HG02973 (cell line): ENCODE data around the gene PDIA6.
"Not testable (repeated sequence)": the region's sequence is repeated elsewhere in the genome, so short reads cannot be mapped to it uniquely, and the experiment has no call there.

Experiments
- ATAC-seq: cut with Tn5 transposase; IDR thresholded peaks from one replicate; pipeline ENCODE4 v1.9.1; 2021; ENCODE audit warnings: moderate library complexity; ENCODE audit not compliant: unreplicated experiment

PDIA6 gene

DNA sequence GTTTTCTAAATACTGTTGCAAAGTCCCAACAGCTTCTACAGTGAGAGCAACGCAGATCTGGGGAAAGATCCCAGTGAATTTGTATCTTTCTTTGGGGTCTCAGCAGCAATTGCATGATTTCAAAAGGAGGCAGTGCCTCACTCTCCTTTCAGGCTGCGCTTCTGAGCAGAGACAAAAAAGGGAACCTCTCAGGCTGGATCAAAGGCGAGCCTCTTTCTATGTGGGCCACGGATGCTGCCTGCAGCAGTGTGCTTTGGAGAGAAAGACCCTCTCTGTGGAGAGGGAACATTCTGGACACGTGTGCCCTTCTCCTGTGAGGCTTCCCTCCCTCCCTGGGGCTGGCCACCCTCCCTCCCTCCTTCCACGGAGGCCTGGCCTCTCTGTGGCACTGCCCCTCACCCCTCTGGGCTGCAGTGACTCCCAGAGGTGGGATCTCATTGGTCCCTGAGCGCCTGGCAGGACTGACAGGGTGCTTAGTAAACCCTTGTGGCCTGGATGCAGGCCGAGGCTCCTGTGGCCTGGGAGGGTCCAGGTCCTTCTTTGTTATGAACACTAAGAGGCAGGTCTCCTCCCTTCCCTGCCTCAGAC, 21.6 kb upstream of the PDIA6 start:
- ATAC-seq: no peak

DNA sequence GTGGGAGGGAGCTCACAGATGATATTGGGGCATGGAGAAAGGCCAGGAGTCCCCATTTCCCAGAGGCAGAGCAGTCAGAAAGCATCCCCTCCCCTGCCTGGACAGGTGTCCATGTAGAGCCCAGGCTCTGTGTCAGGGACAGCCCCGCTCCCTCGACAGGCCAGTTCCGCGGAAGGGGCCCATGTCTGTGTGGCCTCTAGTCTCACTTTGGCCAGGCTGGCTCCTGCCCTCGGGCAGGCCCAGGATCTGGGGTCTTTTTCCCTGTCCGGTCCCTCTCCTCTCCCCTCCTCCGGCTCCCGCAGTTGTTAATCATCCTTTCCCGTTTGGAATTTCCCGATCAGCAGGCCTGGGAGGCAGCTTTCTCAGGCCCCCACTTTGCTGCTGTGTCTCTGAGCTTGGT, 20.4 kb upstream of the PDIA6 start:
- ATAC-seq: no peak

DNA sequence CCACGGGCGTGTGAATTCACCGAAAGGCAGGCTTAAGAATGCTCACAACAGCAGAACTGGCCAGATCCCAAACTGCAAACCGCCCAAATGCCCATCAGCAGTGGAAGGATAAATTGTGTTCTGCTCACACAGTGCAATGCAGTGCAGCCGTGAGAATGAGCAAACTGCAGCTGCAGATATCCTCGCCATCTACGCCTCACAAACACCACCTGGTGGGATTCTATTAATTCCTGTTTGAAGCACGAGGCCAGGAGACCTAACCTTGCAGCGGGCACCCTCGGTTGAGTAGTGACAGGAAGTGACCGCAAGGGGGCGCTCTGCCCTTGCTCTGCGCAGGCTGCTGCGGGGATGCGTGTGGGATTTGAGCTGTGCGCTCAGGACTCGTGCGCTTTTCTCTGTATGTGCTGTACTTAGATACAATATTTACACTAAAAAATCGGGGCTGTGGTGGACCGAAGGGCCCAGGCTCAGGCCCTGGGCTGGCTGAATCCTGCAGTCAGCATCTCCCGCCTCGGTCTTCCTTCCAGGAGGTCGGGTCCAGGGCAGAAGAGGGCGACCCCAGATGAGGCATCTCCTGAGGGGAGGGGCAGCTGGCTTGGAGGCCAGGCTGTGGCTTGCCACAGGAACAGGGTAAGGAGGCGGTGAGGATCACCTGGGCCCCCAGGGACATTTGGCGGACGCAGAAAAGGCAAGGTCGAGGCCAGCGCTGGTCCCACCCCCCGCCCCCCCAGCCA, 19.8 kb upstream of the PDIA6 start:
- ATAC-seq: no peak

DNA sequence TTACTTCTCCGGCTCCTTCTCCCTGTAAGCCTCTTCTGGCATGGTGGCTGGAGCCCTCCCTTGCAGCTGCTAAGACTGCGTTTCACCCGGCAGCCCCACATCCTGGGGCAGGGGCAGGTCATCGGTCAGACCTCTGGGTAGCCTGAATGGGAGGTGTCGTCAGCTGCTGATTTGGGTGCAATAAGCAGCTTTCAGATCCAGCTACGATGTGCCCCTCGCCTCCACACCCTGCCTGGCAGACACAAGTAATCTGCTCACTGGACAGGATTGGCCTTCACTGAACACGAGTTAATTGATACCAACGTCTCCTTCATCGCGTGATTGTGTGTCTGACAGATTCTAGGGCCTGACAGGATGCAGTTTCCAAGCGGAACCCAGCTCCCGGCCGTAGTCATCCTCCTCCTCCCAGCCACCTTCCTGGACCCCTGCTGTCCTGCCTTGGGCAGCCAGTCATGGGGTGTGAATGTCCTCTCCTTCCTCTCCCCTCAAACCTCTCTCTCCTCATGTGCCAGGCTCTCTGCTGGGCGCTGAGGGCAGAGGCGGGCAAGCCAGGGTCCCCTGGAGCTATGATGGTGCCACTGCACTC, 18.9 kb upstream of the PDIA6 start:
- no peak for ATAC-seq

DNA sequence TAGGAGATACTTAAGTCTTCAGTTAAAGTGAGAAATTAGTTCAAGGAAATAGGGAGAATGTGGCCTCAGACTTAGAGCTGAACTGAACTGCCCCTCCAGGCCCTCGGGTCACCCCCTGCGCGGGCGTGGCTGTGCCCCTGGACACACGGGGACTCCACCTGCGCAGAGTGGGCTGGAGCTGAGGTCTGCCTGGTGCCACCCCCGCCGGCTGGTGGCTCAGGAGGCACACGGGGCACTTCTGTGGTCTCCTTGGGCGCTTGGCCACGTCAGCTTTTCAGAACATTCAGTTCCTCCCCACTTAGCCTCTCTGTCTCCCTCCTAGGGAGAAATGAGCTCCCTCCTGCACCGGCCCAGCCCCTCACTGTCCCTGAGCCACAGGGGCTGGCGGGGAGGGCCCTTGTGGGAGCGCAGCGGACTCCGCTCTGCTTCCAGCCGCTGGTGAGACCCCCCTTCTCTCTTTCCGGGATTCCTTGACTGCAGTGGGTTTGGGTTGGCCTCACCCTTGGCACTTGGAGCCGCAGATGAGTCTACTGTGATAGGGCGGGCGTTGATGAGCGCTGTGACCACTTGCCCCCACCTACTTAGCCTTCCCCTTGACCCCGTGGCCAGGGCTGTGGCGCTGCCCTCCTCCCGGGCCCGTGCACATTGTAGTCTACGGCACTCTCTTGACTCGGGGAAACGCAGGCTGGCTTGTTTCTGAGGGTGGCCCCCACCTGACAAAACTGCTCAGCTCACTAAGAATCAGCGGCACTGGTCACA, 18.2 kb upstream of the PDIA6 start:
- ATAC-seq: no peak

DNA sequence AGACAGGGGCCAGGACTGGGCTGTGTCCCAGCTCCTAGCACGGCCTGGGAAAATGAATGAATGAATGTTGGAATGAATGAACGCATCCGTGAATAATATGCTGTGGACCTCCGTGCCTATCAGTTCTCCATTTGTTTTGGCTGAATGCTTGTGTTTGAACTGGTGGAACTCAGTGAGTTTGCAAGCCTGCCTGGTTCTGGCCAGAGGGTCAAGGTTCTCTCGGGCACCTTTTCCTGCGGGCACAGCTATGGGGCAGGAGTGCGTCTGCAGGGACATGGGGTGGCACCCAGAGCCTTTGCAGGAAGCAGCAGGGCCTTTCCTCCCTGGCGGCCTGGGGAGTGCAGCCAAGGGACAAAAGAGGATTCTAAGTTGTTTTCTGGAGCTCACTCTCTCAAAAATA, 17.6 kb upstream of the PDIA6 start:
- no peak for ATAC-seq

DNA sequence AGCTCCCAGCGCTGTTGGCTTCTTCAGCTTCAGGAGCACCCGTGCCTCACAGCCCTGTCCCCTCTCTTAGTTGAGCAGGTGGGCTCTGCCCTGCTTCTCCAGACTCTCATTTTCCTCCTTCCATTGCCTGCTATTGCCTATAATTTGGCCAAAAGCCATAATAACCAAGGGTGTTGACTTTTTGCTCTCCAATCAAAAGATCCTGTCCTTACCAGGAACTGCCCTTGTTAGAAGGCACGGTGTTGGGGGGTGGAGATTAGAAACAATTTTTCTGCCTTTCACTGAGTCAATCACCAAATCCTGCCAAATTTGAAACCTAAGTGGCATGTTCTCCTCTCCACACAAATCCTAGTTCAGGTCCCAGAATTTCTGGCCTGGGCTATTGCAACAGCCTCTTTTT, 16.7 kb upstream of the PDIA6 start:
- no peak for ATAC-seq

DNA sequence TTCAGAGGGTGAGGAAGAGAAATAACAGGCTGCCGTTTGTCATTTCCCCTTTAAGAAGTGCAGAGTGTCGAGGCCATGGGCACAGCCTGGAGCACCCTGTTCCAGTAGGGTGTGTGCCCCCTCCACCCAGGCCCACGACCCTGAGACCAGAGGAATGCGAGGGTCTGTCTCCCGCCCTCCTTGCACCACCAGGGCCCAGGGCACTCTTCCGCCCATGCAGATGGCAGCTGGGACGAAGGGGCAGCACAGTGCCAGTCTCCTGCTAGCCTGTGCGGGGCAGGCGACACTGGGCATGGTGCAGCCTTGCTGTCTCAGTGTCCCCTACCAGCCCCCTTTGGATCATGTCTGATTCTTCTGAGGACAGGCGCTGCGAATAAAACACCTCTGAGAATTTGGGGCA, 15.8 kb upstream of the PDIA6 start:
- no peak for ATAC-seq

DNA sequence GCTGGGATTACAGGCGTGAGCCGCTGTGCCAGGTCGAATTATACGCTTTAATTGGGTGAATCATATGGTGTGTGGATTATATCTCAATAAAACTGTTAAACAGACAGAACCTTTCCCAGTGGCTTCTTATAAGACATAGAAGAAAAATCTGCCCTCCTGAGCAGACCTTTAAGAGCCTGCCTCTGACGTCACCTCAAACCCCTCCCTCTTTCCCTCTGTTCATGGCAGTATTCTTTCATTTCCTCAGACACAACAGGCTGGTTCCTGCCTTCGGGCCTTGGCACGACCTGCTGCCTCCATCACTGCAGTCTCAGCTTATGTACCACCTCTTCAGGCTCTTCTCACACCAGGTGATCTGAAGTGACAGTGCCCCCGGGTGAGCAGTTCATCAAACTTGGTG, 14.0 kb upstream of the PDIA6 start:
- no peak for ATAC-seq

DNA sequence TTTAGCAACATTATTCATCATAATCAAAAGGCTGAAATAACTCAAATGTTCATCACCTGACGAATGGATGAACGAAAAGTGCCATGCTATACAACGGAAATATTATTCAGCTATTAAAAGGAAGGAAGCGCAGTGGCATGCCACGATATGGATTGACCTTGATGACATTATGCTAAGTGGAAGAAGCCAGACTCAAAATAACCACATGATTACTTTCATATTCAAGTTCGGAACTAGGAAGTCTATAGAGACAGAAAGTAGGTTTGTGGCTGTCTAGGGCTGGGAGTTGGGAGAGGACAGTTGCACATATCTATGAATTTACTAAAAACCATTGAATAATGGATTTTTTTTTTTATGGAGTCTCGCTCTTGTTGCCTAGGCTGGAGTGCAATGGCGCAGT, 13.4 kb upstream of the PDIA6 start:
- ATAC-seq: no peak

DNA sequence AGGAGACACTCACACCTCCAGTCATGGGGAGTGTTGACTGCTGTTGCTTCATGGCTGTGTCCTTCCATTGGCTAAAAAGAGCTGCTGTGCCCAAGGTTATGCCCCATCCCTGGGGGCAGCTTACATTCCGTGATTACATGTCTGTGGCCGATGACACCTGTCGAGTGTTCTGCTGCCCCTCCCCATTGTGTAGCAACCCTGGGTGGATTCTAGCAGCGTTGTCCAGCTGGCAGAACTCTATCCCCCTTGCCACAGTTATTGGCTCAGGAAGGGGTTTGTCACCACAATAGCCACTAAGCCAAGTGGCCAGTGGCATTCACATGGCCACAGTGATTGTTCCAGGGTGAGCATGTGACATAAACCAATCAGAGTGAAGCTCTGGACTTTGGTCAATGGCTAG, 11.6 kb upstream of the PDIA6 start:
- no peak for ATAC-seq

DNA sequence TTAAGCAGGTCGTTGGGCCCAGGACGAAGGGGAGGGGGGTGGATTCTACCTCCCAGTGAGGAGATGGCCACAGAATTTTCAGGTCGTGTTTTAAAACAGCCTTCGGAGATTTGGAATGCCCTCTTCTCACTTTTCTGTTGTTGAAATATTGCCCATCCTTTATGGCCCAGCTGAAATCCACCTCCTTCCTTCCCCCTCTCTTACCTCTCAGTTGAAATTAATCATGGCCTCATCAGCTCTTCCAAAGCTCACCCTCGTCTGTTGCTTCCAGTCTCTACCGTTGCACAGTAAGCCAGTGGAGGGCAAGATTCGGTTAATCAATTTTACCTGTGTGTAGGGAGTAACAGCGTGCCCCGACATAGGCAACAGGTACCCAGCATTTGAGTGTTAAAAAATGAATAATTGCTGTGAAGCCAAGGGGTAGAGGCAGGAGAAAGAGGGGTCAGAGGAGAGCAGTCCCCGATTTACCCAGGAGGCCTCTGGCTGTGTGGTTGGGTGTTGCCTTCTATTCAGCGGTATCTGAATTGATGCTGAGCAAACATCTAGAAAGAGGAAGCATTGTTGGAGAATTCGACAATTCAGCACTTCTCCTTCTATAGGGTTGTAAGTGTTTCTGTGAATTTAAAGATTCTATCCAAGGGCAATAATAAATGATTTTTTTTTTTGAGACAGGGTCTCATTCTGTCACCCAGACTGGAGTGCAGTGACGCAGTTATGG, 8.6 kb upstream of the PDIA6 start:
- no peak for ATAC-seq

DNA sequence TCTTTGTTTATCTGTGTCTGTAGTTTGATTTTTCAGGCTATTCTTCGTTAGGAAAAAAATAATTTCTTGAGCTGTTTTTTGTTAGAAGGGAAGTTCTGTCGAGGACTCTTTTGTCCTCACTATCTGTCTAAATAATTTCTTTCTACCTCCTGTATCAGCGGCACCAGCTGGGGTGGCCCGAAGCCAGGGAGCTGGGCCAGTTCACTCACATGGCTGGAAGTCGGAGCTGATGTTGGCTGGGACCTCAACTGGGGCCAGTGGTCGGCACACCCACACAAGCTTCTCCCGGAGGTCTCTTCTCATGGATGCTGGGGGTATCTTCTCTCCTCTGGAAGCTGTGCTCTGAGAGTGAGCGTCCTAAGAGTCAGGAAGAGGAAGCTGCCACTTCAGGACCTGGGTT, 8.0 kb upstream of the PDIA6 start:
- no peak for ATAC-seq

DNA sequence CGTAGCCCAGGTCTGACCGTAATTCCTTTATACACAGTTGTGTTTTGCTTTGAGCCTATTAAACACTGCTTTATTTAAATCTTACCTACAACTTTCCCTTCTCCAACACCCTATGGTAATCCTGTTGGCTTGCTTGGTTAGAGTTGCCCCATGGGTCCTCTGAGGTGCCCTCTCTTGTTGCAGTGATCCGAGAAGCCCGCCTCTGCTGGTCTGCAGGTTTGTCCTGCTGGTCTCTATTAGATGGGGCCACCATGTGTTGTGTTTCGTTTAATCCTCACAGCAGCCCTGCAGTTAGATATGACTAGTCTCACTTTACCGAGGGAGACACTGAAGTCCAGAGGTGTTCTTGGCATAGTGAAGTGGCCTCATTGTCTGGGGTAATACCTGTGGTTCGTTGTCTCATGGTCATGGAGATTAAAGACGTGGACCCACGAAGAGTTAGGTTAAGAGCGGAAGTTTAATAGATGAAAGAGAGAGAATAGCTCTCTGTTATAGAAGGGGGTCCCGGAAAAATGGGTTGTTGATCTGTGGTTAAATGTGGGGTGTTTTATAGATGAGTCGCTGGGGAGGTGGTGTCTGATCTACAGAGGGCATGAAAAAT, 7.2 kb upstream of the PDIA6 start:
- ATAC-seq: no peak

DNA sequence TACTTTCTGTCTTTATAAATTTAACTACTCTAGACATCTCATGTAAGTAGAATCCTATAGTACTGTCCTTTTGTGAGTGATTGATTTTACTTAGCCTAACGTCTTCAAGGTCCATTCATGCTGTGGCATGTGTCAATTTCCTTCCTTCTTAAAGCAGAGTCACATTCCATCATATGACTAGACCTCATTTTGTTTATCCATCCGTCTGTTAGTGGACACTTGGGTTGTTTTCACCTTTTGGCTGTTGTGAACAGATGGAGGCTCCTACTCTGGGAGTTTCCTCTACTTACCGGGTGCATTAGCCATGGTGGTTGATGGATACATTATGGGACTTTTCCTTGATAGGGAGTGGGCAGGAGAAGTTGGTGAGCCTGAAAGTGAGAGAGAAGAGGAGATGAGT, 6.4 kb upstream of the PDIA6 start:
- ATAC-seq: no peak

DNA sequence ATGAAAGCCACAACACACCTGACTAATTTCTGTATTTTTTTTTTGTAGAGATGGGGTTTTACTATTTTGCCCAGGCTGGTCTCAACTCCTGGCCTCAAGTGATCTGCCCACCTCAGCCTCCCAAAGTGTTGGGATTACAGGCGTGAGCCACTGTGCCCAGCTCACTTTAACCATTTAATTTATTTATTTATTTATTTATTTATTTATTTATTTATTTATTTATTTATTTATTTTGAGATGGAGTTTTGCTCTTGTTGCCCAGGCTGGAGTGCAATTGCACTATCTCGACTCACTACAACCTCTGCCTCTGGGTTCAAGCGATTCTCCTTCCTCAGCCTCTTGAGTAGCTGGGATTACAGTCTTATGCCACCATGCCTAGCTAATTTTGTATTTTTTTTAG, 5.7 kb upstream of the PDIA6 start:
- ATAC-seq: not testable (repeated sequence)

DNA sequence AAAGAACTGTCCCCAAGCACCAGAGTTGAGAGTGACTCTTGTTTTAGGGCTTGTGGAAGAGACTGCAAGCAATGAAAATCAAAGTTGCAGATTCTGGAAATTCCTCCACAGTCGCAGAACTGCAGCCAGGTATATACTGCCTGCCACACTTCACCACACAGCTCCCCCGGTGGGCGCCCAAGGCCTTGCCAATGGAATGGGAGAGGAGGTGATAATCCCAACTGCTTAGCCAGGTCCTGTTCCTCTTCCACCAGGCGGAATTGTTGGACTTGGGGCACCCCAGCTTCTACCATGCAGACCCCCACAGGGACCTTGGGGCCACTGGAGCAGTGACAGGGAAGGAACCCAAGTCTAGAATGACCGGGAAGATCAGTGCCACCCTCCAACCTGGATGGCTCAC, 4.8 kb upstream of the PDIA6 start:
- ATAC-seq: no peak

DNA sequence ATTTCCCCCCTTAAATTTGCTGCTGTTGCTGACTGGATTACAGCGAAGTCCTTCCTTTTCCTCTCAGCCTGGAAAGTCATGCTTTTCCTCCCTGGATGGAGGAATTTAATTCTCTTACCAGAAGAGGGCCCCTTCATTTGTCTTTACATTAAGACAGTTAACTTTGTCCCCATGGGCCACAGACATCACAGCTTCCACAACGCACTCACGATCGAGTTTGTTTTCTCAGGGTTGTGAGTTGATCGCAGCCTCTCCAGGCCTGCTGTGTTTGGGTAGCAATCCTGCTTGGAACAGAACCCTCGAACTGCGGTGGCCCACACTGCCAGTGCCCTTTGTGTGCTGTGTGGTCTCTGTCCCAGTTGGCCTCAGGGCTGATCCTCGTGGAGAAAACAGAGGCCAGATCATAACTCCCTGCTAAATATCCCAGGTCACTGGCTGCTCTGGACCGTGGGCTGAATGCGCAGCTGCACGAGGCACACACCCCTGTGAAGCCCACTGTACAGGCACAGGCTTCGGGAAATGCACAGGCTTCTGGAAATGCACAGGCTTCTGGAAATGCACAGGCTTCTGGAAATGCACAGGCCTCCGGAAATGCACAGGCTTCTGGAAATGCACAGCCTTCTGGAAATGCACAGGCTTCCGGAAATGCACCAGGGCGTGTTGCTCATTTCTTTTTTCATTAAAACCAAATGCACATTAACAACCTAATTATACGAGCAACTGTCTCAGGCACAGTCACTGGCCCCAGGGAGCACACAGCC, 2.2 kb upstream of the PDIA6 start:
- no peak for ATAC-seq

DNA sequence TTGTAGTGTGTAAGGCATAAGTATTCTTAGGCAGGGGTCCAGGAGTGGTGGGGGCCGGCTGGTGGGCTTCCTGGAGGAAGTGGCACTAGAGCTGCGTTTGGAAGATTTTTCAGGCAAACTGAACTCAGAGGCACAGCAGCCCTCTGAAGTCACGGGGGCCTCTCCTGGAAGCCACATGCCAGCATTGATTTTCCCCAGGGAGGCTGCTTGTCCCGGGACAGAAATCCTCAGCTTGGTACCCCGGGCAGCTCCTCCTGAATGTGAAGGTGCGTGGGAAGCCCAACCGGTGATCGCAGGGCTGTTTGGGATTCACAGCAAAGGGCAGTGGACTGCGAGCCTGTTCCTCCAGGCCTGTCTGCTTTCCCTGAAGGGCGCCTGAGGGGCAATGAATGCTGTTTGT, 1.6 kb upstream of the PDIA6 start:
- no peak for ATAC-seq
